Measurements from ENCODE around the gene MRPS18A.

DNA sequence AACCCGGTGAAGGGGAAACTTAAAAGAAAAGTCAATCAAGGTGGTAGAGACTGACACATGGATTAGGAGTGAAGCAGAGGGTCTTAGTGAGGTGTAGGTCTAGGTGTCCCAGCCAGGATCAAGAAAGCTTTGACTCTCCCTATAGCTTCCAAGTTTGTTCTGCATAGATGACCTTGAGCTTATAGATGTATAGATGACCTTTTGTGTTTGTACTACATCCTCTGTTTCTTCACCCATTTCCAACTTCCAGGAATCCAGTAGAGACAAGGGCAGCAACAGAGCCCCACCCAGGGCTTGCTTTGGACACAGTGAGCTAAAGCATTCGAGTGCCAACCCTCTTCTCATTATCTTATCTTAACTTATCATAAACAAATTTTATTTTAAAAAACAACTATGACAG lies 1.8 kb upstream of the MRPS18A start:
- TF ChIP-seq, protein P1, sequence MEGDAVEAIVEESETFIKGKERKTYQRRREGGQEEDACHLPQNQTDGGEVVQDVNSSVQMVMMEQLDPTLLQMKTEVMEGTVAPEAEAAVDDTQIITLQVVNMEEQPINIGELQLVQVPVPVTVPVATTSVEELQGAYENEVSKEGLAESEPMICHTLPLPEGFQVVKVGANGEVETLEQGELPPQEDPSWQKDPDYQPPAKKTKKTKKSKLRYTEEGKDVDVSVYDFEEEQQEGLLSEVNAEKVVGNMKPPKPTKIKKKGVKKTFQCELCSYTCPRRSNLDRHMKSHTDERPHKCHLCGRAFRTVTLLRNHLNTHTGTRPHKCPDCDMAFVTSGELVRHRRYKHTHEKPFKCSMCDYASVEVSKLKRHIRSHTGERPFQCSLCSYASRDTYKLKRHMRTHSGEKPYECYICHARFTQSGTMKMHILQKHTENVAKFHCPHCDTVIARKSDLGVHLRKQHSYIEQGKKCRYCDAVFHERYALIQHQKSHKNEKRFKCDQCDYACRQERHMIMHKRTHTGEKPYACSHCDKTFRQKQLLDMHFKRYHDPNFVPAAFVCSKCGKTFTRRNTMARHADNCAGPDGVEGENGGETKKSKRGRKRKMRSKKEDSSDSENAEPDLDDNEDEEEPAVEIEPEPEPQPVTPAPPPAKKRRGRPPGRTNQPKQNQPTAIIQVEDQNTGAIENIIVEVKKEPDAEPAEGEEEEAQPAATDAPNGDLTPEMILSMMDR (IDR thresholded peaks at IDR 0.05) = no peak
- TF ChIP-seq EZH2 (IDR thresholded peaks at IDR 0.05; ENCODE audit: borderline replicate concordance, insufficient read depth, low read depth, low read length, poor library complexity, severe bottlenecking) = no peak

Measured in B cell (primary cell).